Ammon's horn (tissue), 1 donor: ENCODE results near the gene GLB1L.
"Not testable (repeated sequence)": the region's sequence is repeated elsewhere in the genome, so short reads cannot be mapped to it uniquely, and the experiment has no call there.

ENCODE experiments used
- DNase-seq: peaks from one replicate; pipeline ENCODE4 v3.0.0-alpha.2; 2016; ENCODE audit warnings: low spot score

Gene GLB1L

GRCh38 chr2:219280651-219281050, 35.4 kb upstream of the GLB1L start:
- no peak for DNase-seq

- DNase-seq: no peak
Measured at GRCh38 chr2:219279916-219280516, 34.8 kb upstream of the GLB1L start.

- peak; percentile 98 for DNase-seq
Measured at GRCh38 chr2:219279151-219279915, 34.1 kb upstream of the GLB1L start, which contains the start of gene DNAJB2. DNAJB2 (plus strand) TSS chr2:219279366; CDS start chr2:219279834, 468 bp downstream.

GRCh38 chr2:219278655-219279150, 33.5 kb upstream of the GLB1L start:
- no peak for DNase-seq

- DNase-seq: peak; percentile 87
Measured at GRCh38 chr2:219277703-219278654, 32.7 kb upstream of the GLB1L start.

- no peak for DNase-seq
Measured at GRCh38 chr2:219274361-219274921, 29.2 kb upstream of the GLB1L start.

GRCh38 chr2:219273937-219274336, 28.7 kb upstream of the GLB1L start:
- DNase-seq: no peak

- DNase-seq: no peak
Measured at GRCh38 chr2:219272995-219273394, 27.8 kb upstream of the GLB1L start.

GRCh38 chr2:219272356-219272755, 27.1 kb upstream of the GLB1L start:
- no peak for DNase-seq

- no peak for DNase-seq
Measured at GRCh38 chr2:219271021-219271420, 25.8 kb upstream of the GLB1L start.

- no peak for DNase-seq
Measured at GRCh38 chr2:219270055-219270372, 24.8 kb upstream of the GLB1L start.

- DNase-seq: no peak
Measured at GRCh38 chr2:219269362-219270054, 24.3 kb upstream of the GLB1L start.

- no peak for DNase-seq
Measured at GRCh38 chr2:219268294-219268693, 23.1 kb upstream of the GLB1L start.

GRCh38 chr2:219266886-219267285, 21.6 kb upstream of the GLB1L start:
- no peak for DNase-seq

- DNase-seq: no peak
Measured at GRCh38 chr2:219266232-219266631, 21.0 kb upstream of the GLB1L start.

- DNase-seq: no peak
Measured at GRCh38 chr2:219261024-219261855, 16.0 kb upstream of the GLB1L start.

GRCh38 chr2:219258942-219259341, 13.7 kb upstream of the GLB1L start:
- DNase-seq: not testable (repeated sequence)

GRCh38 chr2:219254590-219255201, 9.5 kb upstream of the GLB1L start:
- DNase-seq: no peak

- DNase-seq: peak; percentile 89
Measured at GRCh38 chr2:219253753-219254589, 8.7 kb upstream of the GLB1L start, which contains the start of gene TUBA4A. TUBA4A (minus strand) TSS chr2:219253918; CDS start chr2:219253858, 60 bp downstream.
